GM19438 (cell line): Measurements from ENCODE around the gene ANXA8.
"Not testable (repeated sequence)": the region's sequence is repeated elsewhere in the genome, so short reads cannot be mapped to it uniquely, and the experiment has no call there.

Source experiments
- ATAC-seq: cut with Tn5 transposase; IDR thresholded peaks from one replicate; pipeline ENCODE4 v1.9.1; 2021; ENCODE audit warnings: low read depth; ENCODE audit not compliant: unreplicated experiment

The ANXA8 gene

GRCh38 chr10:47465216-47465917 lies 18.5 kb downstream of the ANXA8 start:
- ATAC-seq = not testable (repeated sequence)

- ATAC-seq = not testable (repeated sequence)
These were observed 21.1 kb downstream of the ANXA8 start for GRCh38 chr10:47462577-47463358.

DNA sequence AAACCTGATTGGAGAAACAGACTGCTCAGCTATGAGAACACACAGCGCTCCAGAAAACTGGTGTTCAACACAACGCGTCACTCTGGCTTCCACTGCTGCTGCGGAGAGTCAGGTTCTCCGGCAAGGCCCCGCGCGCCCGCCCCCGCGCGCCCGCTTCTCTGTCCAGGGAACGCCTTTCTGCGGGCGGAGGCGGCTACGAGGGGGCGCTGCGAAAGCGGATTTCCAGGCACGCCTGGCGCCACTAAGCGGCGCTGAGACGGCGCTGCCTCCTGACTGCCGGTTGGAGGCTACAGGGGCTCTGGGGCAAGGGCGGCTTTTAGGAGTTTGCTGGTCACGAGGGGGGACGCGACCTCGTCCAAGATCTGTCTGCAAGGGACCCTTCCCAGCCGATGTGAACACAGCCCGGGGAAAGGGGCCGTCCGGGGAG lies 22.6 kb downstream of the ANXA8 start:
- not testable (repeated sequence) for ATAC-seq

- no peak for ATAC-seq
These were observed 25.3 kb downstream of the ANXA8 start for GRCh38 chr10:47458466-47459154.

- no peak for ATAC-seq
These were observed 26.1 kb downstream of the ANXA8 start for GRCh38 chr10:47457826-47458225.

- no peak for ATAC-seq
These were observed 26.4 kb downstream of the ANXA8 start for GRCh38 chr10:47457528-47457820.

DNA sequence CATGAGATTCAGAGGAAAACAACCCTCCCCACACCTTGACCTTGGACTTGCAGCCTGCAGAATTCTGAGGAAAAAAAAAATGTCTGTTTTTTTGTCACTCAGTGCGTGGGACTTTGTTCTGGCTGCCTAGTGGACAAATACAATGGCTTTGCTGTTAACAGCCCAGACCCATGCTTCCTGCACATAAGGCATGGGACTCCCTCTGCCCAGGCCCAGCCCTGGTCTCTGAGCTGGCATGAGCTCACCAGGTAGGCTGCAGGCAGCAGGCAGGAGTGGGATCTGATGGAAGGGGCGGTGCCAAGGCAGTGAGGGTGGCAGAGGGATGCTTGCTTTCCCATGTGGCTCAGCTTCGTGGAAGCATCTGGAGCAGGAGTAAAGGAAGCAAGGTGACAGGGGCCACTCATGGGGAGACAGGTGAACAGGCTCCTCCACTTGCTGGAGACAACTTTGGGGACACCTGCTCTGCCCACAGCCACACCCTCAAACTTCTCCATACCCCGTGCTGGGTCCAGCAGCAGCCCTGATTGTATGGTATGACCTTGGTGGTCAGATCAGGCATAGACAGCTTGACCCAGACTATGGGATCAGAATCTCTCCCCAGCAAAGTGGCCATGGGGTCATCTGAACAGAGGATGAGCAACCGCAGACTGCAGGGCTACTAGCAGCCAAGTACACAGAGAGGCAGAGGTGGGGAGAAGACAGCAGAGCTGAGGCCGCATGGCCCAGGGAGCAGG lies 27.0 kb downstream of the ANXA8 start:
- no peak for ATAC-seq

DNA sequence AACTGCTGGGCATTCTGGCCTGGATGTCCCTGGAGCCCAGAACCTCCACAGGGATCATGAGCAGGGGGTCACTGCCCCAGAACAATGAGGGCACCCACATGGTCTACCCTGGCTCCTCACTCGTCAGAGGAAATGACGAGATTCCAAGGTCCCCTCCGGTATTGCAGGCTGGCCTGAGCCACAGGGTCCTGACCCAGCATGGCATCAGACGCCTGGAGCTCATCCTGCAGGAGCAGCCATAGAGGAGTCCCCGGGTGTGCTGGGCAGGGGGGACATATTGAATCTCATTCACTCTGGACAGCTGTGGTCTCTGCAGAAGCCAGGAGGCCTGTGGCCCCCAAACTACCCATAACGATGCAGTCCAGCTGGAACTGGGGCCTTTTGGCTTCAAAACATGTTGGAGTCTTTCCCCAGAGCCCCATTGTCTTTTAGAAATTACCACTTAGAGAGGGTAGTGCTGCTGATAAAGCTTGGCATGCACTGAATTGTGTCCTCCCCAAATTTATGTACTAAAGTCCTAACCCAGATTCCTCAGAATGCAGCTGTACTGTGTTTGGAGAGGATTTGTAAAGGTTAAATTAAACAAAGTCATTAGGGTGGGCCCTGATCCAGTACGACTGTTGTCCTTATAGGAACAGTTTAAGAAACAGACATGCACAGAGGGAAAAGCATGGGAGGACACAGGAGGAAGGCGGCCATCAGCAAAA lies 27.7 kb downstream of the ANXA8 start:
- ATAC-seq = no peak

DNA sequence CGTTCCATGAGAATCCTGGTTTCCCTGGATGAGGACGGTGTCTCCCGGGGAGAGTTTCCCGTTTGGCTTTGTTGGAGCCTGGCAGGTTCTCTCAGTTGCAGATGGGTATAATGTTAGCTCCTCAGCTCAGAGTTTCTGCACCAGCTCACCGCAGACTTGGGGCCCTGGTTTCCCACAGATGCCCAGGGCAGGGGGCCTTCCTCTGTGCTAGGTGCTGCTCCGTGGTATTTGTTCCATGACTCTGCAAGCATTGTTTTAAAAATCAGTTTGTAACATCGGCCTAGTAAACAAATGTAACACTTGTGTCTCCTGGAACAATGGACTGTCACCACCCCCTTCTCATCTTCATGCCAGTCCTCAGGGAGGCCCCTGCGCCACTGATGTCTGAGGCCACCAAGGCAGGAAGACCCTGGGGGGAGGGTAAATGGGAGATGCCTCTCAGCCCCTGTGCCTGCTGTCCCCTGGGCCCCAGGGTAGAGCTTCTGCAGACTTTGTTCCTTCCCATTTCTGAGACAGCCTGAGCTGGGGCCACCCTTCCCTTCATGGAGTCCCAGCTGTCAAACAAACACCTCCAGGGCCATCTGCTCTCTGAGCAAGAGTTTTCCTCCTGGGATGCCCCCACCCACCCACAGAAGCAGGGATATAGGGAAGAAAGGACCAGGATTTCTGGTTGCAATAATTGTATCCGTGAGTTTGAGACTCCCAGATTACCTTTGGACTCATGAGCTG lies 28.4 kb downstream of the ANXA8 start:
- not testable (repeated sequence) for ATAC-seq

DNA sequence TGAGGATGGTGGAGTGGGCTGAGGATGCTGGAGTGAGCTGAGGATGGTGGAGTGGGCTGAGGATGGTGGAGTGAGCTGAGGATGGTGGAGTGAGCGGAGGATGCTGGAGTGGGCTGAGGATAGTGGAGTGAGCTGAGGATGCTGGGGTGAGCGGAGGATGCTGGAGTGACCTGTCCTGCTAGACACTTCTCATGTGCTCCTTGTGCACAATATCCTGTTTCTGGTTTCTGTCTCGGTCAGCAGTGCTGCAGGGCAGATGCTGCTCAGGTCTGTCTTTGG lies 29.2 kb downstream of the ANXA8 start:
- no peak for ATAC-seq

DNA sequence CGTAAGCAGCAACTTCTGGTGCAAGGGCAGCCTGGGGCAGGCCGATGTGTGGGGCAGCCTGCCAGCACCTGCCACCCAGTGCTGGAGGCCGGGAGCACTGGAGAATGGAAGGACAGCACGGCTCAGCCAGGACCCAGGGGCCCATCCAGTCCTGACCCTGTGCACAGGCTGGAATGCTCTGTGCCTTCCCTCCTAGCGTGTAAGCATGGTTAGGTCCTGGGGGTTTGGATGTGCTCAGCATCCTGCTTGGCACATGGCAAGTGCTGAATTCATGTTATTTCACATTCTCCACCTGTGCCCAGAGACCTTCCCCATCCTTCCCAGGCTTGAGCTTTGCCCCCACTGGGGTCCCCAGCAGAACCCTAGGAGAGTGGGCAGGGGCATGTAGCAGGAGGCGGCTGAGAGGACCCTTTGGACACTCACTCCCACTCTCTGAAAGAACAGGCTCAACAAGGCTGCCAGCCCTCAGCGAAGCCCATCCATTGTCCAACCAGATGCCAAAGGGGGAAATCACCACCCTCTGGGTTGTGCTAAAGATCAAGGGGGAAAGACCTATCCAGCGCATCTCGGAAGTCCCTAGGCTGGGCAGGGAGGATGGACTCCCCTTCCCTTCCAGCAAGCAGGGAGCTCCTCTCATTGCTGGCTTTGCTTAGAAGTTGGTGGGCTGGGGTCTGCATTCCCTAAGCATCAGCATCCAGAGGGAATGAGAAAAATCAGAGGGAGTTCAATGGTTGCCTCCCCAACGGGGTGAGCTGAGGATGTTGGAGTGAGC lies 29.7 kb downstream of the ANXA8 start:
- ATAC-seq = no peak

DNA sequence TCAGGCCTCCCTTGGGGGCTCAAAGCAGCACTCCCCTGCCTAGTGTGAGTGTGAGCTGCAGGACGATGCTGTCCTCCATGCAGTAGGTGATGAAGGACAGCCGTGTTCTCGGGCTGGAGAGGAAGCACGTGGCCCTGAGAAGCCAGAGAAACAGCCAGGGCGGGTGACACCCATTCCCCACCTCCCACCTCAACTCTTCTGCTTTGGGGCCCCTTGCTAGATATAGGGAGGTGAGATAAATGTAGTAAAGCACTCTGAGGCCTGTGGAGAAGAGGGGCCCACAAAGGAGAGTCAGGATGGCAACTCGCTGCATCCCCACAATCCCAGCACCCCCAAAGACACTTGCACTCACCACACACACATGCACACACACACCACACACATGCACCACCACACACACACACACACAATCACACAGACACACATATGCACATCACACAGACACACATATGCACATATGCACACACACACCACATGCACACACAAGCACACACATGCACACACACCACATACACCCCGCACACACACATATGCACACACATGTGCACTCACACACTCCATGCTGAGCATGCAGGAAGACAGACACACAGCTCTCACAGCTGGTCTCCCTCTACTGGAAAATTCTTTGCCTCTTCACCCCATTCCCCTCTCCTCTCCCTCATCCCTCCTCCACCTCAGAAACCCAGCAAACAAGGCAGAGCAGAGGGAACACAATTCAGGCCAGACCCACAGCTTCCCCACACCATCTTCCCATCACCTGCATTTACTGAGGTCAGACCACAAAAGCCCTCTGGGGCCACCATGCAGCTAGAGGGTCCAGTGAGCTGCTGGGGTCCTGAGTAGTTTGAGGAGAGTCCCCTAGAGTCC lies 30.5 kb downstream of the ANXA8 start:
- ATAC-seq = no peak

DNA sequence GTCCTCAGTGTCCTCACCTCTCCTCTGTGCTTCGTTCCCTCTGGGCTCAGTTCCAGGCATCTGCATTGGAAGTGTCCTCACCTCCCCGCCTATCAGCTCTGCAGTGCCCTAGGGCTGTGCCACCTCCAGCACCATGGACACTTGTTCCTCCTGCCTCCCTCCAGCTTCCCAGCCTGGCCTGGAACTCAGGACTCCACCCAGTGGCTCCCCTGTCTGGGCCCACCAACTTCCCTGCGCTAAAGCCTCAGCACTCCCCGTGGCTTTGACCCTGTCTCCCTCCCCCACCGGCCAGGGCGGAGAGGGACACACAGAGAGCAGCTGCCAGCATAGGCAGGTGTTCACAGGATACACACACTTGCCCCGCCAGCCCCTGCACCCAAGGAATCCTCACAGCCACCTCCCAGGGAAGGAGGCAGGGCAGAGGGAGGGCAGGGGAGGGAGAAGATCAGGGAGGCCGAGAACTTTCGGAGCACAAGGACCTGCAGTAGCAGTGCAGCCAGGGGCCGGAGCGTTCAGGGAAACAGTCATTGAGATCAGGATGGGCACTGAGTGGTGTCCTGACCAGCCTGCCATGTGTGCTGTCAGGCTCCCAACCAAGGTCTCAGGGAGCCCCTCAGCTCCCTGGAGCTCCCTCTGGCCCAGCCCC lies 31.3 kb downstream of the ANXA8 start:
- no peak for ATAC-seq

GRCh38 chr10:47451998-47452494 lies 31.9 kb downstream of the ANXA8 start:
- ATAC-seq = no peak

- no peak for ATAC-seq
These were observed 32.5 kb downstream of the ANXA8 start for GRCh38 chr10:47451273-47451997.

DNA sequence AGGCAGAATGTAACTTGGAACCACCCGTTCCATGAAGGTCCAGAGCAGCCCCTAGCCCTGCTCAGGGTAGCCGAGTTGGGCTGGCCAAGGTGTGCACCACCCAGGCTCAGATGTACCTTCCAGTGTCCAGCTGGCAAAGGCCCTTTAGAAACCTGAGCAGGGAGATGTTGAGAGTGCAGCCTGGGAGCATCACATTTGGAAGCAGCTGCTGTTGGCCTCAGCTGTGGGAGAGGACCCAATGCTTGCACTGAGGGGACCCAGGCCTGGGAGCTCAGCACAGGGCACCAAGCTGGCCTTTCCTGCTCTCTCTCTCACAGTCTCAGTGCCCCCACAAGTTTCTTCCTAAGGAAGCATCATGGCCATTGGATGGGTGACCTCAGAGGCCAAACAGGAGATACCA lies 33.5 kb downstream of the ANXA8 start:
- no peak for ATAC-seq

DNA sequence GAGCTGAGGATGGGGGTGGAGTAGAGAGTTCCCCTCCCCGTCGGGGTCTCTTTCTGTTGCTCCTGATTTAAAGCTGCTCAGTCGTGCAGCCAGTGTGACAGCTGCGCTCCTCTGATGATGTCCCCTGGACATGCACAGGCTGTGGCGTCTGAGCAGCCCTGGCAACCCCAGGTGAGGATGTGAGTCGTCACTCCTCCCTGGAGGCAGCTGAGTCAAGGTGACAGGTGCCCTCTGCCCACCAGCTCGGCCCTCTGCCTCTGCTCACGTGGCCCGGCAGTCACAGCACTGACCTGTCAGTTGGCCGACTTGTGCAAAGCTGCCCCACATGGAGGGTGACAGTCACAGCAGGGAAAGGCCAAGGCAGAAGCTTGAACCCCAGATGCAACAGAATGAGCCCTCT lies 33.9 kb downstream of the ANXA8 start:
- no peak for ATAC-seq
